ENCODE data around the gene AK5. TPM values are rescaled to one million over a fixed set of nuclear protein-coding genes. Genes with fewer than 3 reads are reported as not detected.

AK5 gene
- total RNA-seq, 6 donors from 2014 or later: 0.10 to 0.74 TPM; not detected in 4

DNA sequence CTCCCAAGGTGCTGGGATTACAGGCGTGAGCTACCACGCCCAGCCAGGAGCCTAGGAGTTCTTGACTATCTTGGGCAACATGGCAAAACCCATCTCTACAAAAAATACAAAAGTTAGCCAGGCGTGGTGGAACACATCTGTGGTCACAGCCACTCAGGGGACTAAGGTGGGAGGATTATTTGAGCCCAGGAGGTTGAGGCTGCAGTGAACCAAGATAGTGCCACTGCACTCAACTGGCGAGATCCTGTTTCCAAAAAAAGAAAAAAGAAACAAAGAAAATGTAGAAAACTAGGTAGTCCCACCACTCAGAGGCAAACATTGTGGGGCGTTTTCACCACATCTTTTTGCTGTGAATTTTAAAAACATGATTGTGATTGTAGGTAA lies 259.3 kb downstream of the AK5 start:
- H3K4me1 ChIP-seq: peaks cover 0 to 9% (median 4%) of the 10 kb centered on the region in 4 donors
- H3K9me3 ChIP-seq: no peaks in the 10 kb centered on the region
- H3K4me3 ChIP-seq: no peak overlapping the region
- no peaks in the 10 kb centered on the region for H3K36me3 ChIP-seq
- ATAC-seq (ENCODE audit: low FRiP score in 2 of 2) (no peak), DNase-seq (no peak)
- no peak overlapping the region for H3K27ac ChIP-seq
- TF ChIP-seq EP300 (IDR thresholded peaks at IDR 0.05) (no peak), POLR2AphosphoS5 (IDR thresholded peaks at IDR 0.05) (no peak), POLR2A (IDR thresholded peaks at IDR 0.05) (no peak)
- TF ChIP-seq, protein P1, sequence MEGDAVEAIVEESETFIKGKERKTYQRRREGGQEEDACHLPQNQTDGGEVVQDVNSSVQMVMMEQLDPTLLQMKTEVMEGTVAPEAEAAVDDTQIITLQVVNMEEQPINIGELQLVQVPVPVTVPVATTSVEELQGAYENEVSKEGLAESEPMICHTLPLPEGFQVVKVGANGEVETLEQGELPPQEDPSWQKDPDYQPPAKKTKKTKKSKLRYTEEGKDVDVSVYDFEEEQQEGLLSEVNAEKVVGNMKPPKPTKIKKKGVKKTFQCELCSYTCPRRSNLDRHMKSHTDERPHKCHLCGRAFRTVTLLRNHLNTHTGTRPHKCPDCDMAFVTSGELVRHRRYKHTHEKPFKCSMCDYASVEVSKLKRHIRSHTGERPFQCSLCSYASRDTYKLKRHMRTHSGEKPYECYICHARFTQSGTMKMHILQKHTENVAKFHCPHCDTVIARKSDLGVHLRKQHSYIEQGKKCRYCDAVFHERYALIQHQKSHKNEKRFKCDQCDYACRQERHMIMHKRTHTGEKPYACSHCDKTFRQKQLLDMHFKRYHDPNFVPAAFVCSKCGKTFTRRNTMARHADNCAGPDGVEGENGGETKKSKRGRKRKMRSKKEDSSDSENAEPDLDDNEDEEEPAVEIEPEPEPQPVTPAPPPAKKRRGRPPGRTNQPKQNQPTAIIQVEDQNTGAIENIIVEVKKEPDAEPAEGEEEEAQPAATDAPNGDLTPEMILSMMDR (IDR thresholded peaks at IDR 0.05): no peak
- 89 to 97% methylated on average over 5 of the region's 5 CpGs for WGBS, 2 donors
- H3K27me3 ChIP-seq: no peaks in the 10 kb centered on the region

DNA sequence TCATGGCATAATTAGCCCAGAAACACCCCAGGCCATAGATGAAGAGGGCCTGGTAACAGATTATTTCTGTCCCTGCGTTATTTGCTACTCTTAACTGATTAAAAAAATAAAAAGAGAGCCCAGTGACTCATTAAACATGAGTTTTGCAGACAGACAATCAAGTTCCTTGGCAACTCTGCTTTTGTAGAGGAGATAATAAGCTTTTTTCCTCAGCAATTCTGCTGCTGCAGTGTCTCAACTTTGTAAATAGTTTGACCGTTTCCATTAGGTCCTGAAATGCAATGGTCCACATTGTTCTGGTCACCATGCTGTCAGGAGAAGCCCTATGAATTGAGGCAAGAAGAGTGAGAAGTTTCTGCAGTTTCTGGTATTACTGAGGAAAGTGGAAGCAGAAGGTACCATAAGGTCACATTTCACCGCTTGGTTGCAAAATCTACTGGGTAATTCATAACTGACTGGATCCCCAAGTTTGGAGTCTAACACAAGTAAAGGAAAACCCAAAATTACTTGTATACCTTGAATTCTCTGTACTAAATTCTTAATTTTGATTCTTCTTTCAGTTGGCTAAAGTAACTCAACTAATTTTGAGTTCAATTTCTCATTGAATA lies 261.1 kb downstream of the AK5 start:
- no peak for ATAC-seq (ENCODE audit: low FRiP score in 2 of 2)
- Histone ChIP-seq H3K36me3 (no peaks in the 10 kb centered on the region), H3K9me3 (no peaks in the 10 kb centered on the region), H3K4me3 (no peak overlapping the region), H3K27ac (no peak overlapping the region), H3K27me3 (no peaks in the 10 kb centered on the region), H3K4me1 (peaks cover 0 to 9% (median 4%) of the 10 kb centered on the region in 4 donors)
- 78 to 79% methylated on average over 3 of the region's 3 CpGs for WGBS, 2 donors
- TF ChIP-seq EP300 (IDR thresholded peaks at IDR 0.05): no peak
- TF ChIP-seq, protein P1 (IDR thresholded peaks at IDR 0.05): no peak
- no peak for DNase-seq

DNA sequence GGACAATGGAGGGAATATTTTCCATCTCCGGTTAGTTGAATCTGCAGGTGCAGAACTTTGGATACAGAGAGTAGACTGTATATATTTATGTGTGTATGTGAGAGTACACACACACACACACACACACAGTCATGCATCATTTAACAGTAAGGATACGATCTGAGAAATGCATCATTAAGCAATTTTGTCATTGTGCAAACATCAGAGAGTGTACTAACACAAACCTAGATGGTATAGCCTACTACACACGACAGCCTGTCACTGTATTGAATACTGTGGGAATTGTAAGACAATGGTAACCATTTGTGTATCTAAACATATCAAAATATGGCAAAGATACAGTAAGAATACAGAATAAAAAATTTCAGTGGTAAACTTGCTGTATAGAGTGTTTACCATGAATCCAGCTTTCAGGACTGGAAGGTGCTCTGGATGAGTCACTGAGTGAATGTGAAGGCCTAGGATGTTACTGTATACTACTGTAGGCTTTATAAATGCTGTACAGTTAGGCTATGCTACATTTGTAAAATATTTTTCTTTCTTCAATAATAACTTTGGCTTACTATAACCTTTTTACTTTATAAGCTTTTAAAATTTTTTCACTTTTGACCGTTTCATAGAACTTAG lies 262.1 kb downstream of the AK5 start:
- no peak for ATAC-seq (ENCODE audit: low FRiP score in 2 of 2)
- Histone ChIP-seq H3K27me3 (no peaks in the 10 kb centered on the region), H3K36me3 (no peaks in the 10 kb centered on the region), H3K27ac (no peak overlapping the region), H3K4me1 (peaks cover 0 to 9% (median 4%) of the 10 kb centered on the region in 4 donors), H3K4me3 (no peak overlapping the region), H3K9me3 (no peaks in the 10 kb centered on the region)
- WGBS, 2 donors: 75 to 82% methylated on average over 4 of the region's 4 CpGs
- TF ChIP-seq EP300 (IDR thresholded peaks at IDR 0.05): no peak
- TF ChIP-seq, protein P1 (IDR thresholded peaks at IDR 0.05): no peak
- TF ChIP-seq POLR2AphosphoS5 (IDR thresholded peaks at IDR 0.05): no peak
- no peak for DNase-seq

DNA sequence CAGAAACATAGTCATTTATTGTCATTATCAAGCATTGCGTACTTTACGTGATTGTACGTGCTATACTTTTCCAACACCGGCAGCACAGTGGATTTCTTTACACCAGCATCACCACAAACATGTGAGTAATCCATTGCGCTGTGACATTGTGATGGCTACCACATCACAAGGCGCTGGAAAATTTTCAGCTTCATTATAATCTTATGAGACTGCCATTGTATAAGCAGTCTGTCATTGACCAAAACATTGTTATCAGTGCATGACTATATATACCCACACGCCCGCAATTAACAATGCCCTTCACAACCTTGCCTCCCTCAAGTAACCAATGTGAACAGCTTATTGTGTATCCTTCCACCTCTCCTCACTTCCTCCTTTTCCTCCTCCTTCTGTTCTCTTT lies 263.0 kb downstream of the AK5 start:
- Histone ChIP-seq H3K9me3 (no peaks in the 10 kb centered on the region), H3K4me1 (peaks cover 0 to 3% (median under 1%) of the 10 kb centered on the region in 4 donors), H3K4me3 (no peak overlapping the region), H3K27ac (no peak overlapping the region), H3K27me3 (no peaks in the 10 kb centered on the region), H3K36me3 (no peaks in the 10 kb centered on the region)
- DNase-seq (no peak), ATAC-seq (ENCODE audit: low FRiP score in 2 of 2) (no peak)
- TF ChIP-seq POLR2AphosphoS5 (IDR thresholded peaks at IDR 0.05) (no peak), POLR2A (IDR thresholded peaks at IDR 0.05) (no peak), EP300 (IDR thresholded peaks at IDR 0.05) (no peak)
- TF ChIP-seq, protein P1 (IDR thresholded peaks at IDR 0.05): no peak
- WGBS, 2 donors: 87 to 91% methylated on average over 8 of the region's 8 CpGs

DNA sequence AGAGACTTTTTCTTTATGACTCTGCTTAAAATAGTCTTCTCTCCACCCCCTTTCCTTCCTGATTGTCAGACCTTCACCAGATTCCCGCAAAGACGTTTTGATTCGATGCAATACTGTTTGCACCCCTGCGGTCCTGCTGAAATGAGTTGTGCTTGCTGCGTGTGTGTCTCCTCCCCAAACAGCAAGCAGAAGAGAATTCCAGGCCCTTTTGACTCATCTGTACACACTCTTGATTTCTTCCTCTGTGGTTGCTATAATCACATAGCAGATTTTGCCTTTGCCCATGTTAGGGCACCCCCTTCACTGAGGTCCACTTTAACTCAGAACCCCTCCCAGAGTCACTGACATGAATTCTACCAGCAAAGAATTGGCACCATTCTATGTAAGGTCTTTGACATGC lies 264.2 kb downstream of the AK5 start:
- ATAC-seq (ENCODE audit: low FRiP score in 2 of 2) (no peak), DNase-seq (no peak)
- H3K4me3 ChIP-seq: no peak overlapping the region
- H3K9me3 ChIP-seq: no peaks in the 10 kb centered on the region
- H3K4me1 ChIP-seq: no peaks in the 10 kb centered on the region
- TF ChIP-seq, protein P1 (IDR thresholded peaks at IDR 0.05): no peak
- TF ChIP-seq EP300 (IDR thresholded peaks at IDR 0.05) (no peak), POLR2AphosphoS5 (IDR thresholded peaks at IDR 0.05) (no peak), POLR2A (IDR thresholded peaks at IDR 0.05) (no peak)
- no peaks in the 10 kb centered on the region for H3K27me3 ChIP-seq
- H3K27ac ChIP-seq: no peak overlapping the region
- 53 to 65% methylated on average over 5 of the region's 5 CpGs for WGBS, 2 donors
- H3K36me3 ChIP-seq: no peaks in the 10 kb centered on the region
